NCI-H748 (cell line): Measurements from ENCODE around the gene TRPT1.
"Not testable (repeated sequence)": the region's sequence is repeated elsewhere in the genome, so short reads cannot be mapped to it uniquely, and the experiment has no call there.

ENCODE experiments used
- DNase-seq: peaks from one replicate; lab custom pipeline; 2025; ENCODE audit not compliant: unreplicated experiment; lab: John Stamatoyannopoulos, UW

The TRPT1 gene

DNA sequence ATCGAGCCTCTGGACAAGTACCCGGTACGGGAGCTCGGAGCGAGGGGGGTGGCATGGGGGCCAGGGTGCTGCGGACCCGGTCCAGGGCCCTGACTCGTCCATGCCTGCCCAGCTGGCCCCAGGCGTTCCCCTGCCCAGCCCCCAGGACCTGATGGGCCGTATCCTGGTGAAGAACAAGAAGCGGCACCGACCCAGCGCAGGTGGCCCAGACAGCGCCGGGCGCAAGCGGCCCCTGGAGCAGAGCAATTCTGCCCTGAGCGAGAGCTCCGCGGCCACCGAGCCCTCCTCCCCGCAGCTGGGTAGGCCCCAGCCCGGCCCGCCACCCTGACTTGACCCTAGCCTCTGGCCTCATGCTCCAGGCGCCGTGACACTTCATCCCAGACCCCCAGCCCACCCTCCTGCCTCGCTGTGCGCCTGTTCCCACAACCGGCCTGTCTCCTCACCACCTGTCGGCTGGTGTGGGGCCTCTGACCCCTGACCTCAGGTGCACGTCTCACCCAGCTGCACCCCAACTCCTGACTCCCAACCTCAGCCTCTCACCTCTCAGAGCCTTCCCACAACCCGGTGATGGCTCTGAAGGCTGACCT, 33.1 kb upstream of the TRPT1 start:
- DNase-seq = no peak

DNA sequence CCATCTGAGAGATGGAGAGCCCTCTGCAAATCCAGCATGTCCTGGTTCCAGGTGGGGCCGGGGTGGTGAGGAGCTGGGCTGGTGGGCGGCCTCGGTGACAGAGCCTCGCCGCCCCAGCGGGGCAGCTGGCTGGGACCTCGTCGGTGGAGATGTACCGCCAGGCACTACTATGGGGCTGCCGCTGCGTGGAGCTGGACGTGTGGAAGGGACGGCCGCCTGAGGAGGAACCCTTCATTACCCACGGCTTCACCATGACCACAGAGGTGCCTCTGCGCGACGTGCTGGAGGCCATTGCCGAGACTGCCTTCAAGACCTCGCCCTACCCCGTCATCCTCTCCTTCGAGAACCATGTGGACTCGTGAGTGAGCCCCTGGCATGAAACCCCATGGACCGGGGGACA, 32.4 kb upstream of the TRPT1 start:
- no peak for DNase-seq

DNA sequence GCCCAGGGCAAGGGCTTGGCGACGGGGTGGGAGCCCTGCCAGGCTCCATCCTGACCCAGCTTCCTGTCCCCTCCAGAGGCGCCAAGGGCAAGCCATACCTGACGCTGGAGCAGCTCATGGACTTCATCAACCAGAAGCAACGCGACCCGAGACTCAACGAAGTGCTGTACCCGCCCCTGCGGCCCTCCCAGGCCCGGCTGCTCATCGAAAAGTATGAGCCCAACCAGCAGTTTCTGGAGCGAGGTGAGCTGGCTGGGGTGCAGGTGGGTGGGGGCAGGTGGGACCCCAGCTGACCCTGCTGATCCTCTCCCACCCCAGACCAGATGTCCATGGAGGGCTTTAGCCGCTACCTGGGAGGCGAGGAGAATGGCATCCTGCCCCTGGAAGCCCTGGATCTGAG, 30.3 kb upstream of the TRPT1 start:
- DNase-seq = no peak

DNA sequence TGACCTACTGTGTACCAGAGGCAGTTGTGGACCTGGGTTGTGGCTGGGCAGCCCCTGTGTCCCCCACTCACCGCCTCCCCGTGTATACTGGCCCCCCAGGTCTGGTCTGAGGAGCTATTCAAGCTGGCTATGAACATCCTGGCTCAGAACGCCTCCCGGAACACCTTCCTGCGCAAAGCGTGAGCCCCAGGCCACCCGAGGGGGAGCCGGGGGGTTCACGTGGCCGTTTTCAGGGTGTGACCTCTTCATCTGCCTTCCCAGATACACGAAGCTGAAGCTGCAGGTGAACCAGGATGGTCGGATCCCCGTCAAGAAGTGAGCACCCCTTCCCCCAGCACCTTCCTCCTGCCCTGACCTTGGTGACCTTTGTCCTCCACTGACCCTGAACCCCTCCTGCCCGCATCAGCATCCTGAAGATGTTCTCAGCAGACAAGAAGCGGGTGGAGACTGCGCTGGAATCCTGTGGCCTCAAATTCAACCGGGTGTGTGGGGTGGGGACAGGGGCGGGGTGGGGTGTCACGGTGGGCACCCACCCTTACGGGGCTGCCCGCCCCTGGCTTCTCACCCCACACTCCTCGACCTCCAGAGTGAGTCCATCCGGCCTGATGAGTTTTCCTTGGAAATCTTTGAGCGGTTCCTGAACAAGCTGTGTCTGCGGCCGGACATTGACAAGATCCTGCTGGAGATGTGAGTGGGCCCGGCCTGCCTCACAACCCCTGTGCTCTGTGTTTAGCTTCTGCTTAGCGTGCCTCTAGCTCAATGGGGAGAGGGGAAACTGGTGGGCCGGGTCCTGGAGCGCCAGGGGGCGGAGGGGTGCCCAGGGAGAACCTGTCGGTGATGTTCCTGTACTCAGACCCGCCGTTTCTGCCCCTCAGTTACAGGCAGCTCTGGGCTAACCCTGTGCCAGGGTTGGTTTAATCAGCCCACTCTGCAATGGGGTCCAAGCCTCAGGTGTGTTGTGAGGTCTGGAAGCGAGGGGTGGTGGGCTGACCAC, 29.4 kb upstream of the TRPT1 start:
- no peak for DNase-seq

DNA sequence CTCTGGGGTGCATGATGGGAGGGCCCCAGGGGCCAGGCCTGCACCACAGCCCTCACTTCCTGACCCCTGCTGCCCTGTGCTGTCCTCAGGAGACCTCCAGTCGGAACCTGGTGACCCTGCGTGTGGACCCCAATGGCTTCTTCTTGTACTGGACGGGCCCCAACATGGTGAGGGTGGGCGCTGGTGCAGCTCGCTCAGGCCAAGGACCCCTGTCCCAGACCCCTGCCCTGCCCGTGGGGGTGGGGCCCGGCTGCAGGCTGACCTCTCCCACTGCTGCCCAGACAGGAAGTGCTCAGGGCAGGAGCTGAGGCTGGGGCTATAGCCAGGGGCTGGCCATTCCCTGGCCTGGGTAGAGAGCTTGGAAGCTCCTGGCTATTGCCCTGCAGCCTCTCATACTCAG, 28.3 kb upstream of the TRPT1 start:
- DNase-seq = no peak

DNA sequence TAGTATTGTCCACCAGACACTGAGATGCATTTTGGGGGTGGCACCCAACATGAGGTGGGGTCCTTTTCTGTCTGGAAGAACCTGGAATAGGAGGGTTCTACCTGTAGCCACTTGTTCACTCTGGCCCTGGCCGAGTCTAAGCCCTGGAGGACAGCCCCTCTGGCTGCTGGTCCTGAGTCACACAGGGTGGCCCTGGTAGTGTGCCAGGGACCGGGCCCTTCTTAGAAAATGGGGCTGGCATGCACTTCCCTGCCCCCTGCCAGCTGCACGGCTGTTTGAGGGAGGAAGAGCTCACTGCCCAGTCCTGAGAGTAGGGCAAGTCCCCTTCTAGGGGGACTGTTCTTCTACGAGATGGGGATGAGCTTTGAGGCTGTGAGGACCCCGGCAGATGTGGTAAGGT, 27.5 kb upstream of the TRPT1 start:
- DNase-seq = no peak

DNA sequence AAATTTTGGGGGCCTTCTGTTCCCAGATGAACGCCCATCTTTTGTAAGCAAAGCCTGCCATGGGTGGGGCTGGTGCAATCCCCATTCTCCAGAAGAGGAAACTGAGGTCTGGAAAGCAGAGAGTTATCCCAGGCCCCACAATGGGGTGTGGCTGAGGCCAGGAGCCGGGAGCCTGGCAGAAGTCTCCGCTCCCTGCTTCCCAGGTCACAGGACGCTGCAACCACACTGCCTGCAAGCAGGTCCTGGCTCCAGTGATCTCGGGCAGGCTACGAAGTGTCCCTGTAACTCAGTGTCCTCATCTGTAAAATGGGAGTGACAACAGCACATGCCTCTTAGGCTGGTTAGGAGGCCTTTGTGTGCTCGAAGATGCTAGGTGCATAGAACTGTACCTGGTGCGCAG, 27.1 kb upstream of the TRPT1 start:
- no peak for DNase-seq

DNA sequence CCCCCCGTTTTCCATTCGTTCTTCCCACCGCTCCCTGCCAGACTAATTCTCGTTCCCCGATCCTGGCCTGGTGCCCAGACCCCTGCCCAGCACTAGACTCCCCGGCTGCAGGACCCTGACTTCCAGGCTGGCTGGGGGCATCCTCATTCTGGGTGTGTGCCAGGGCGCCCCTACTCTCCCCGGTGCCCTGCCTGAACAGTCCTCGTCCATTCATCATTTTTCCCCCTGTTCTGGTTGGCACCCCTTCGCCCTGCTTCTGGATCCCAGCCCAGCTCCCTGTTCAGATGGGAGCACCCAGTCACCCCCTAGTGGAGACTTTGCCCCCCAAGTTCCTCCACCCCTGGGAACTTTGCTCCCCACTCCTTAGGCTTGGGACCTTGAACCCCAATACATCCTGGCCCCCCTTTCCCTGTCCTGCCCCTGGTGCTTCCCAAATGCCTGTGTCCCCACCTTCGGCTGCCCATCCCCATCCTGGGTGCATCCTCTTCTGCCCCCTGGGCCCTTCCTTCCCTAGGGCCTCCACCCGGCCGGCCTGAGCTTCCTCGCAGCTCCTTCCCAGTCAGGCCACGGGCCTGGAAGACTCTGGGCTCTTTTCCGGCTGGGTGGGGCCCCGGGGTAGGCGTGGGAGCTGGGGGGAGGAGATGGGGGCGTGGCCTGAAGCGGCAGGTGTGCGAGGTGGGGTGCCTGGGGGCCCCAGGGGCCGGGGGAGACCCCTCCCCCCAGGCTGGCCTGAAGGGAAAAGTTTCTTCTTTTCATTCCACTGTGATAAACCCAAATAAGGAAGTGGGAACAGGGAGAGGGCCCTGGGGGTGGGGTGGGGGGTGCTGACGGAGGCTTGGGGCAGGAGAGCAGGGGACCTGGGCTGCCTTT, 26.3 kb upstream of the TRPT1 start:
- peak; percentile 42 for DNase-seq

DNA sequence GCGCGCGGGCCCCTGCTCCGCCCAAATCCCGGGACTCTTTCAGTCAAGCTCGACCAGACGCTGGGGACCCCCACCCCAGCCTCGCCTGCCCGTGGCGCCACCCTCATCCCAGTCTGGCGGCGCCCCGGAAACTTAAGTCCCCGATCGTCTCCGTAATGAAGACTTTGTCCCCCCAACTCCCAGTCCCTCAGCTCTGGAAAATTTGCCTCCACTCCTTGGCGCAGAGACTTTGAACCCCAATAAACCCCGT, 25.7 kb upstream of the TRPT1 start:
- DNase-seq = no peak

DNA sequence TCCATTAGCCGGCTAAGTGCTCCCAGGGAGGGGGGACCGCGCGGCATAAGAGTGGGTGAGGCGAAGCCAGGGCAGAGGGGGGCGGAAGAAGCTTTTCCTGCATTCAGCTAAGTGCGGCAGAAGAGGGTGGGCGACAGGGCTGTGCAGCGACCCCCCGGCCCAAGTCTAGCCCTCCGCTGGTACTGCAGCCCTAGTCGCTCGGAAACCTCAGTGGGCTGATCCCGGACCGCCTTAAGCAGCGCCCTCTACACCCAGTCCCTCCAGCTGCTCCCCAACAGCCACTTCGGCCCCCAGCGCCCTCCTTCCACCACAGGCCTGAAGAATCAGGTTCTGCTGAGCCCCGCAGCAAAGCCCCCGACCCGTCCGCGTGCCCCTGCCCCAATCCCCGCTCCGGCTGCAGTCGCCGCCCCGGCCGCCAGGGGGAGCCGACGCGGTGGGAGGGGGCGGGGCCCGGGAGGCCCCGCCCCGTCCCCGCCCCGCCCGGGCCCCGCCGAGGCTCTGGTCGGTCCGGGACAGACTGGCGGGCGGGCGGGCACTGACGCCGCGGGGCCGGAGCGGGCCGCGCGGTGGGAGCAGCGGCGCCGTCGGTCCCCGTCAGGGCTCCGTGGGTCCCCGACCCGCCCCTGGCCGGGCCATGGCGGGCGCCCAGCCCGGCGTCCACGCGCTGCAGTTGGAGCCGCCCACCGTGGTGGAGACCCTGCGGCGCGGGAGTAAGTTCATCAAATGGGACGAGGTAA, 25.2 kb upstream of the TRPT1 start, which contains the start of gene PLCB3:
Gene PLCB3, plus strand, starts transcription at position 515 of the 737 bp plus-strand sequence. Its CDS starts 120 bp downstream, at position 635.
- peak; percentile 66 for DNase-seq

DNA sequence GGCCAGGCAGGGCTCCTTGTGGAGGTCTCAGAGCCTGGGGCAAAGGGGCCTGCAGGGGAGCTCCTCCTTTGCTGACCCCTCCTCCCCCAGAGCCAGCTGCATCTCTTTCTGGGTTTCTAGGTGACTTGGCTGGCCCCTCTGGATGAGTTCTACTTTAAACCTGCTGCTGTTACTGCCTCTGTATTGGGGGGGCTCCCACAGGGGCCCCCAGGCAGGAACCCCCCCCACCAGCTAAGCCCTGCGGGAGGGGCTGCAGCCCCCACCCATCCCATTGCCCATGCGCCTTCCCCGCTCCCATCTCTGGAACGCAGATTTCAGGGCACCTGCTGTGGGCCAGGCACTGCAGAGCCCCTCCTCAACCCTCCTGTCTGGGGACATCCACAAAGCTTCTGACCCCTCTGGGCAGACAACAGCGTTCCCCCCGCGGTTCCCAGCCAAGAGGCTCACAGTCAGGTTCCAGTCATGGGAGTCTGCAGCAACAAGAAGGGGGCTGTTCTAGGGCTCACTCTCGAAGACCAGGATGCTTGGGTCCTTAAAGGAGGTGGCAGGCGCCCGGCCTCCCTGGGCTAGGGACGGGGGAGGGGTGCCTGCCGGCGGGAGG, 24.5 kb upstream of the TRPT1 start:
- DNase-seq = peak; percentile 44

DNA sequence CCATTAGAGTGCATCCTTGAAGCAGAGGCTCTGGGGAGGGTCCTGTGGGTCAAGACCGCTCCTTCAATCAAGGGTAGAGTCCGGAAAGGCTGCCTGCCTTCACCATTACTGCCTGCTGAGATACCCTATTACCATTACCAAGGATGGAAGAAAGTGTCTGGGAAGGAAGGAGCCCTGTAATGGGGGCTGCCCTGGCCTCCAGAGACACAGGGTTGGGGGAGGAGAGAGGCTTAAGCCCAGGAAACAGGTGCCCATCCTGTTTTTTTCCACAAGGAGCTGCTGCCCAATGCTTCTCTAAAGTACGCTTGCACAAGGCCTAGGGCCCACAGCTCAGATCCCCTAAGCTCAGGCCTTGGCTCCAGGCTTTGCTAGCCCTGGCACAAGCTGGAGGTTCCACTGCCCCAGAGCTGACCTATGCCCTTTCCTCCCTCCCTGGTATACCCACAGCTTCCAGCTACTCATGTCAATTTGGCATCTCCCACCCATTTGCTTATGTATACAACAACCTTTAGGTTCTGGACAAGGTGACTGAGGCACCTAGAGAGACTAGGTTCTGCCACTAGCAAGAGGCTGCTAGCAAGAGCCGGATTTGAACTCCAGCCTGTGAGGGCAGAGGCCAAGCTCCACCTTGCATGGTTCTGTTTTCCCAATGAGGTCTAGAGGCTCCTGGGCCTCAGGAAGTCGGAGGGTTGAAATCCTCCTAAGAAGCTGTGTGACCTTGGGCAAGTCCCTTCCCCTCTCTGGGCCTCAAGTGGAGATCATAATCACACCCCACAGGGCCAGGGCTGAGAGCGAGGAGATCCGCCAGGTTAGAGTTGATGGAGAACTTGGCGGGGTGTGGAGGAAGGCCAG, 23.8 kb upstream of the TRPT1 start:
- no peak for DNase-seq

DNA sequence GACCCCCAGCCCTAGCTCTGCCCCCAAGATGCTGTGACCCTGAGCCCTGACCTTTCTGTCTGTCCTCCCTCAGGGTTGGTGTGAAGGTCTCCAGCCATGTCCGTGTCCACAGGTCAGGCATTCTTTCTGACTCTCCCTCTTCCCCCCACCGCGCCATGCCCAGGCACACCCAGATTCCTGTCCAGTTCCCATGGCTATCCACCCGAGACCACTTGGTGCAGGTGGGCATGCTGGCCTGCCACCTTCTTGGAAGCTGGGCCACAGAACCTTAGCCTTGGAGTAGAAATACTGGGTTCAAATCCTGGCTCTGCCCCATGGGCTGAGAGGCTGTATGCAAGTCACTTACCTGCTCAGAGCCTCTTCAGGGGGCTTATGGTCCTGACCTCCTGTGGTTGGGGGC, 23.1 kb upstream of the TRPT1 start:
- no peak for DNase-seq

DNA sequence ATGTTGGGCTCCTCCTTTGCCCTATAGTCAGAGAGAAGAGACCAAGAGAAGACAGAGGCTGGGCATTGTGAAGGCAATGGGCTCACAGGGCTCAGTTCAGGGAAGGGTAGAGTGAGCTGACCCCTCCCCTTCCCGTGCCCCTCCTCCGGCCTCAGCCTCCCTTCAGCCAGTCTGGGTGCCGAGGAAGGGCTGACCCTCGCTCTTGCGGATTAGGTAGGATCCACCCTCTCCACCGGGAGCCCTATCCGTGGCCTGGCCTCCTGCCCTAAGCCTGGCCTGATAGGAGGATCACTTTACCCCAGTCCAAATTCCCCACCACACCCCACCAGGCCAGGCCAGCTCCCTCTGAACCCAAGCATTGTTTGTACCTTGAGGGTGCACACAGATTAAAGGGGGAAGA, 22.6 kb upstream of the TRPT1 start:
- no peak for DNase-seq

DNA sequence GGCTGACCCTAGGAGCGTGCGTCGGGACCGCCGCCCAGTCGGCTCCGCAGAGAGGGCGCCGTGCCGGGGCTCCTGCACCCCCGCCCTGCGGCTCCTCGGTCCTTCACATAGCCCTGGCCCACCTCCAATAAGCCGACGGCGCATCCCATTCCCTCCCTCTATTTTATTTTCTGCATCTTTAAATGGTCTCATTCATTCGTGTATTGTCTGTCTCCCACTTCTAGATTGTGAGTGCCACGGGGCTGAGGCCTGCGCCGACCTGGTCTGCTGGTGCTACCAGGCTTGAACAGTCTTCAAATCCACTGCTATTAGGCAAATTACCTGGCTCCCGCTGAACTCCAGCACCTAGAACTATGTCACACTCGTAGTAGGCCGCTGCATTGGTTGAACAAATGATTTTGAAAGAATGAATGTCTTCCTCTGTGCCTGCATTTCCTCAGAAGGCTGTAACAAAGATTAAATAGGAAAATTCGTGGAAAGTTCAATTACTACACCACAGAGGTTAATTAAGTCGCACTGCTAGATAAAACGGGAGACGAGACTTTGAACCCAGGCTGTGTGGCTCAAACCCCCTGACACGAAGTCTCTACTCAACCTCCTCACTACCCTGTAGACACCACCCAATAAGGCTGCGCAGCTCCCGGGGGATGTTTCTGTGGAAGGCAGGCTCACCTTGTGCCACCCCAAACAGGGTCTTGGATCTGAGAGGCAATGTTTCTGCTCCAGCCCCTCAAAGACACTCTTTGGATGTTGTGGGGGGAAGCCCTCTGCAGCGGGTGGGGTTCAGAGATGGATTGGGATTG, 21.9 kb upstream of the TRPT1 start:
- peak; percentile 59 for DNase-seq

DNA sequence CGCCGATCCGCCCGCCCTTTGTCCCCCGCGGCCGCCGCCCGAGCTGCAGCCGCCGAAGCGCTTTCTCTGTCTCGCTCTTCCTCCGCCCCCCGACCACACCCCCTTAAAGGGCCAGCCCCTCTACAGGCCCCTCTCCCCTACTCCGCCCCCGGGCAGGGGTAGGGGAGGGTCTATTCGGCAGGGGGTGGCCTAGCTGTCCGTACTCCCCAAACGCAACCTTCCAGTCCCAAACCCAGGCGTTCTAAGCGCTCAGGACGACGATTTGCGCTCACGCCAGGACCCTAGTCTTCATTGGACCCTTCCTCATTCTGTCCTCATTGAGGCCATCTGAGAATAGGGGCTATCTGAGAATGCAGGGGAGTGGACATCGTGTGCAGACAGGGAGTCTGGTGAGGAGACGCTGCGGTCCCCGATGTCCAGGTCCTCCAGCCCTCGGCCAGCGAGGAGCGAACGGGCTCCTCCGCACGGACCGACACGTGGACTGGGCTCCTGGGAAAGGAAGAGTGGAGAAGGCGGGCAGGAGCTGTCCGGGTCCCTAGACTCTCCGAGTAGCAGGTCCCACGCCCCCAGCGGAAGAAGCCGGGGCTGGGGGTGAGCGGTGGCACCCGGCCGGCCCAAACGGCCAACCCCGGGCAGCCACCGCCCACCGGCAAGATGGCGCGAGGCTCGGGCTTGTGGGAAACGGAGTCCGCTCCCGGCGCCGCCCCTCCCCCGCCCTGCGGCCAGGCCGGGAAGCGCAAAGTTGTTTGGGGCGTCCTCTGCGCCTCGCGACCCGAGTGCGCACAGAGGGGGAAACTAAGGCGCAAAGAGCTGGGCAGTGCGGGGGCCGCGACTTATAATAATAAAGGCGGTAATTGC, 21.1 kb upstream of the TRPT1 start, which contains the start of gene PPP1R14B:
Gene PPP1R14B, minus strand, starts transcription at position 73 of the 858 bp plus-strand sequence. CDS start 270 bp downstream, outside the sequence.
- DNase-seq = peak; percentile 91

DNA sequence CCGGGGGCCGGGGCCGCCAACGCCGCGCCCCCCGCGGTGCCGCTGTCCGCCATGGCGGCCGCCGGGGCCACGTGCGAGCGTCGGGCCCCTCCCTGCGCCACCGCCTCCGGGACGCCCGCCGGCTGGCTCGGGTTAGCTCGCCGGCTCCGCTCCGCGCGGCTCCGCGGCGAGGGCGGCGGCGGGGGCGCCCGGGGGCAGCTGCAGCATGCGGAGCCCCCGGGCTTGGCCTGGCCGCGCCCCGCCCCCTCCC, 20.6 kb upstream of the TRPT1 start:
- not testable (repeated sequence) for DNase-seq
